ENCODE results near the gene DNASE2B.

DNASE2B gene

GRCh38 chr1:84452436-84452835 is 54.2 kb downstream of the DNASE2B start:
- DNase-seq (ENCODE audit: low spot score) = no peak

- no peak for DNase-seq (ENCODE audit: low spot score)
These were observed 63.8 kb downstream of the DNASE2B start for GRCh38 chr1:84462118-84462517.

All from NAMALWA (cell line).